ENCODE measurements around the gene VGLL2. TPM values are rescaled to one million over a fixed set of nuclear protein-coding genes. Genes with fewer than 3 reads are reported as not detected.
A peak's percentile ranks its signal among the peaks of the same experiment; 100 is the strongest.

VGLL2 gene
- total and polyA plus RNA-seq, 2 donors (not counting 3 experiments of a cell fraction or from before 2014, with no cell fraction given) = not detected

DNA sequence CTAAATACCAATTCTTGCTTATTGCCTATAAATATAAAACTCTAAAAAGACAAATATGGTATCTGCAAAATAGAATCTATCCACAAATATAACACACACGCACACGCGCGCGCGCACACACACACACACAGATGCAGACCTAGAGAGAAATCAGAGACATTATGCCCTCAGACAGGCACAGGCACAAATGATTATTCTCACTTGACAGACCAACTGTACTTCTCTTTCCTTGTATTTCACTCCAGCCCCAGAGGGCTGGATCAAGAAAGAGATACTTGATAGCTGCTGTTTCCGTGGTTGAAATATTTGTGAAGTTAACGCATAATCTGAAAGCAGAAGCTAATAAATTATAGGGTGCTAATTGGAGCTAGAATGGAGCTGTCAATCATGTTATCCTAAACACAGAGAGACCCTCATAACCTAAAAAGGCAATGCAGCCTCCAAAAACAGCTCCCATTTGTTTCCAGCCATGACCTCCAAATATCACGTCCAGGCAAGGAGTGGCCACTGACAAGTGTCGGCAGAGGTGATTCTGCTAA is 11.5 kb downstream of the VGLL2 start:
- H3K79me2 ChIP-seq (ENCODE audit: control insufficient read depth, insufficient read depth, low read length) = no peaks in the 10 kb centered on the region
- H3K4me2 ChIP-seq (ENCODE audit: insufficient read depth, low read length) = no peak overlapping the region
- BruUV-seq (replicated peaks) = no TSS peak
- H3K9me1 ChIP-seq (replicated peaks; ENCODE audit: control insufficient read depth, extremely low read depth, insufficient read depth, low read length) = no peaks in the 10 kb centered on the region
- DNase-seq (ENCODE audit: low read depth, low spot score) (no peak), FAIRE-seq (no peak)
- dilution Hi-C loops (cut with MboI; ENCODE audit: extremely low pct_ligation_motif_present, low sequenced_read_pairs) (no loop called here), intact Hi-C loops (cut with micrococcal nuclease) (no loop called here)
- CTCF ChIA-PET = no interaction called here
- H3K27ac ChIP-seq (ENCODE audit: insufficient read depth, low read depth, low read length) = no peak overlapping the region
- POLR2A ChIA-PET = no interaction called here
- H3K4me1 ChIP-seq (ENCODE audit: control insufficient read depth, extremely low read depth, insufficient read depth, low read length) = no peaks in the 10 kb centered on the region
- no peak overlapping the region for H2AFZ ChIP-seq (ENCODE audit: low read depth, low read length)
- no peak overlapping the region for H3K4me3 ChIP-seq (replicated peaks in 1 of 3; ENCODE audit: insufficient read depth in 1 of 3, low read depth in 1 of 3, low read length in 3 of 3)
- H3K27me3 ChIP-seq (ENCODE audit: control insufficient read depth in 2 of 2, insufficient read depth in 2 of 2, low read length in 2 of 2) = peaks cover 15 to 20% of the 10 kb centered on the region in 2 experiments
- H3K36me3 ChIP-seq (ENCODE audit: control insufficient read depth in 2 of 2, extremely low read depth in 1 of 2, insufficient read depth in 2 of 2, low read length in 2 of 2) = no peaks in the 10 kb centered on the region
- TF ChIP-seq, protein P1, sequence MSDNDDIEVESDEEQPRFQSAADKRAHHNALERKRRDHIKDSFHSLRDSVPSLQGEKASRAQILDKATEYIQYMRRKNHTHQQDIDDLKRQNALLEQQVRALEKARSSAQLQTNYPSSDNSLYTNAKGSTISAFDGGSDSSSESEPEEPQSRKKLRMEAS (IDR thresholded peaks at IDR 0.05; ENCODE audit: insufficient read depth, insufficient read length) = no peak
- TF ChIP-seq JUN (IDR thresholded peaks at IDR 0.05; ENCODE audit: borderline replicate concordance, insufficient read depth, insufficient read length, low read depth) = no peak
- no peak for TF ChIP-seq EZH2 (IDR thresholded peaks at IDR 0.05; ENCODE audit: borderline replicate concordance, low read depth, low read length, severe bottlenecking)
- H3K9ac ChIP-seq (replicated peaks; ENCODE audit: extremely low read depth, insufficient read depth, low read length) = no peak overlapping the region
- H3K9me3 ChIP-seq (replicated peaks; ENCODE audit: control insufficient read depth, insufficient read depth, low read length) = no peaks in the 10 kb centered on the region
- H4K20me1 ChIP-seq (replicated peaks; ENCODE audit: control insufficient read depth, extremely low read depth, insufficient read depth, low read length) = no peaks in the 10 kb centered on the region

DNA sequence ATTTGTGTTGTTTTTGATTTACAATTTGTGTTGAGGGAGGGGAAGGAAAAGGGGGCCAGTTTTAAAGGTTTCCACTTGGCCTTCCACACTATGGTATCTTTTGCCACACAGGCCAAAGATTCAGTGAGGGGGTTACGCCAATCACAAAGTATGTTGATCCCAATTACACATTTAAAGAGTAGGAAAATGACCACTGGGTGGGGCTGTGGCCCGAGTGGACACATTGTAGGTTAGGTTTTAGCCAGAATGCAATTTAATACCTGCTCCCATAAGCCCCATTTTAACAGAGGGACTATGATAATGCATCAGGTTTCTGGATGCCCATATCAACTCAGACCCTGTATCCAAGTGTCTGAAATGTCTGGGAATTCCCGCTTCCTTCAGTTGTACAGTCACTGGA is 15.6 kb downstream of the VGLL2 start:
- Histone ChIP-seq H3K79me2 (ENCODE audit: control insufficient read depth, insufficient read depth, low read length) (no peaks in the 10 kb centered on the region), H3K4me1 (ENCODE audit: control insufficient read depth, extremely low read depth, insufficient read depth, low read length) (no peaks in the 10 kb centered on the region), H3K9ac (replicated peaks; ENCODE audit: extremely low read depth, insufficient read depth, low read length) (no peak overlapping the region), H3K4me3 (replicated peaks in 1 of 3; ENCODE audit: insufficient read depth in 1 of 3, low read depth in 1 of 3, low read length in 3 of 3) (no peak overlapping the region), H3K27ac (ENCODE audit: insufficient read depth, low read depth, low read length) (no peak overlapping the region), H3K27me3 (ENCODE audit: control insufficient read depth in 2 of 2, insufficient read depth in 2 of 2, low read length in 2 of 2) (peaks cover 0 to 3% of the 10 kb centered on the region in 2 experiments), H3K4me2 (ENCODE audit: insufficient read depth, low read length) (no peak overlapping the region), H3K9me1 (replicated peaks; ENCODE audit: control insufficient read depth, extremely low read depth, insufficient read depth, low read length) (no peaks in the 10 kb centered on the region), H2AFZ (ENCODE audit: low read depth, low read length) (no peak overlapping the region), H4K20me1 (replicated peaks; ENCODE audit: control insufficient read depth, extremely low read depth, insufficient read depth, low read length) (no peaks in the 10 kb centered on the region), H3K9me3 (replicated peaks; ENCODE audit: control insufficient read depth, insufficient read depth, low read length) (no peaks in the 10 kb centered on the region), H3K36me3 (ENCODE audit: control insufficient read depth in 2 of 2, extremely low read depth in 1 of 2, insufficient read depth in 2 of 2, low read length in 2 of 2) (no peaks in the 10 kb centered on the region)
- CTCF ChIA-PET = interaction anchor here (1.6 kb wide), 1 partner anchor 9 kb away, joined by 3 read pairs; no protein-coding TSS in a partner anchor
- POLR2A ChIA-PET = no interaction called here
- FAIRE-seq (no peak), DNase-seq (ENCODE audit: low read depth, low spot score) (no peak)
- intact Hi-C loops (cut with micrococcal nuclease) = no loop called here
- dilution Hi-C loops (cut with MboI; ENCODE audit: extremely low pct_ligation_motif_present, low sequenced_read_pairs) = no loop called here
- TF ChIP-seq, protein P2, sequence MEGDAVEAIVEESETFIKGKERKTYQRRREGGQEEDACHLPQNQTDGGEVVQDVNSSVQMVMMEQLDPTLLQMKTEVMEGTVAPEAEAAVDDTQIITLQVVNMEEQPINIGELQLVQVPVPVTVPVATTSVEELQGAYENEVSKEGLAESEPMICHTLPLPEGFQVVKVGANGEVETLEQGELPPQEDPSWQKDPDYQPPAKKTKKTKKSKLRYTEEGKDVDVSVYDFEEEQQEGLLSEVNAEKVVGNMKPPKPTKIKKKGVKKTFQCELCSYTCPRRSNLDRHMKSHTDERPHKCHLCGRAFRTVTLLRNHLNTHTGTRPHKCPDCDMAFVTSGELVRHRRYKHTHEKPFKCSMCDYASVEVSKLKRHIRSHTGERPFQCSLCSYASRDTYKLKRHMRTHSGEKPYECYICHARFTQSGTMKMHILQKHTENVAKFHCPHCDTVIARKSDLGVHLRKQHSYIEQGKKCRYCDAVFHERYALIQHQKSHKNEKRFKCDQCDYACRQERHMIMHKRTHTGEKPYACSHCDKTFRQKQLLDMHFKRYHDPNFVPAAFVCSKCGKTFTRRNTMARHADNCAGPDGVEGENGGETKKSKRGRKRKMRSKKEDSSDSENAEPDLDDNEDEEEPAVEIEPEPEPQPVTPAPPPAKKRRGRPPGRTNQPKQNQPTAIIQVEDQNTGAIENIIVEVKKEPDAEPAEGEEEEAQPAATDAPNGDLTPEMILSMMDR (IDR thresholded peaks at IDR 0.05; ENCODE audit: extremely low read depth in 1 of 2, insufficient read depth in 1 of 2, low read depth in 1 of 2, low read length in 2 of 2) = peak in 1 of 2 donors; percentile 2
- TF ChIP-seq EZH2 (IDR thresholded peaks at IDR 0.05; ENCODE audit: borderline replicate concordance, low read depth, low read length, severe bottlenecking) = no peak
- TF ChIP-seq, protein P1 (IDR thresholded peaks at IDR 0.05; ENCODE audit: insufficient read depth, insufficient read length) = no peak
- BruUV-seq (replicated peaks) = no TSS peak
